Endothelial cell of umbilical vein (primary cell): ENCODE results near the gene PARN. TPM values are rescaled to one million over a fixed set of nuclear protein-coding genes. Genes with fewer than 3 reads are reported as not detected.

ENCODE experiments used
- BruUV-seq: library from RNA; stranded (reverse); fragments of 400-500 nt; replicated peaks from 2 replicates; lab custom pipeline; 2021; lab: Mats Ljungman, UMichigan
- CTCF ChIA-PET: fragments of 300-600, 350-600 bp; sonication (Branson Sonifier 250); formaldehyde crosslinking; loops from one replicate; lab custom pipeline; 2021; ENCODE audit warnings: antibody characterized with exemption, inconsistent platforms; lab: Charles Lee
- POLR2A ChIA-PET: fragments of 300-600, 350-600 bp; sonication (Branson Sonifier 250); formaldehyde crosslinking; loops from one replicate; lab custom pipeline; 2021; ENCODE audit warnings: antibody characterized with exemption, inconsistent platforms; lab: Charles Lee
- DNase-seq: peaks from one replicate; pipeline ENCODE4 v3.0.0-alpha.2; 2011; ENCODE audit warnings: low read depth, low spot score
- FAIRE-seq: peaks from 2 replicates; lab custom pipeline; 2011; peaks lifted over from hg19 to GRCh38; lab: Jason Lieb, UNC
- H2AFZ ChIP-seq: 2 replicates; pipeline ENCODE4 v1.6.0; 2012; ENCODE audit warnings: low read depth, low read length, control low read depth, inconsistent platforms
- H3K27ac ChIP-seq: 2 replicates; pipeline ENCODE4 v1.5.1; 2011; ENCODE audit warnings: low read depth, mild to moderate bottlenecking, control low read depth, low read length, moderate library complexity; ENCODE audit not compliant: insufficient read depth
- H3K27me3 ChIP-seq, 2 experiments: 2 replicates each; pipeline versions ENCODE4 v1.6.0 to v1.6.1; 2011; ENCODE audit warnings: low read length in 2 of 2, mixed read lengths in 1 of 2; ENCODE audit not compliant: control insufficient read depth in 2 of 2, insufficient read depth in 2 of 2
- H3K36me3 ChIP-seq, 2 experiments: 2 replicates in 1 of 2; 3 replicates in 1 of 2; pipeline ENCODE4 v1.5.1; 2011; ENCODE audit warnings: low read length in 2 of 2, mild to moderate bottlenecking in 1 of 2, moderate library complexity in 1 of 2; ENCODE audit not compliant: control insufficient read depth in 2 of 2, insufficient read depth in 2 of 2; ENCODE audit errors: extremely low read depth in 1 of 2
- H3K4me1 ChIP-seq: 3 replicates; pipeline ENCODE4 v1.5.1; 2011; ENCODE audit warnings: mild to moderate bottlenecking, low read length; ENCODE audit not compliant: control insufficient read depth, insufficient read depth; ENCODE audit errors: extremely low read depth
- H3K4me2 ChIP-seq: 2 replicates; pipeline ENCODE4 v1.6.1; 2011; ENCODE audit warnings: low read length, control low read depth, mixed read lengths; ENCODE audit not compliant: insufficient read depth
- H3K4me3 ChIP-seq, 3 experiments: fragments of 200-600 bp in 1 of 3; sonication (generic), shearing (Covaris generic) in 1 of 3; replicated peaks in 1 of 3; 2 replicates each; pipeline ENCODE4 v1.5.1; 2011 to 2016; ENCODE audit warnings: control low read depth in 3 of 3, low read length in 3 of 3, mild to moderate bottlenecking in 2 of 3, inconsistent platforms in 1 of 3, low read depth in 1 of 3, moderate library complexity in 1 of 3; ENCODE audit not compliant: insufficient read depth in 1 of 3
- H3K79me2 ChIP-seq: 2 replicates; pipeline ENCODE4 v1.6.0; 2012; ENCODE audit warnings: low read length, inconsistent platforms; ENCODE audit not compliant: control insufficient read depth, insufficient read depth
- H3K9ac ChIP-seq: replicated peaks from 2 replicates; pipeline ENCODE3; 2011; ENCODE audit warnings: low read length, control low read depth; ENCODE audit not compliant: insufficient read depth; ENCODE audit errors: extremely low read depth
- H3K9me1 ChIP-seq: replicated peaks from 3 replicates; pipeline ENCODE4 v1.6.0; 2011; ENCODE audit warnings: mild to moderate bottlenecking, low read length; ENCODE audit not compliant: control insufficient read depth, insufficient read depth; ENCODE audit errors: extremely low read depth
- H3K9me3 ChIP-seq: replicated peaks from 2 replicates; pipeline ENCODE4 v1.5.1; 2012; ENCODE audit warnings: low read length, inconsistent platforms; ENCODE audit not compliant: control insufficient read depth, insufficient read depth
- H4K20me1 ChIP-seq: replicated peaks from 2 replicates; pipeline ENCODE3; 2011; ENCODE audit warnings: mild to moderate bottlenecking, low read length; ENCODE audit not compliant: control insufficient read depth, insufficient read depth; ENCODE audit errors: extremely low read depth
- CTCF ChIP-seq, 2 donors: IDR thresholded peaks; 1 replicate in 1 of 2; 2 replicates in 1 of 2; pipeline ENCODE4 v1.5.1; 2011; ENCODE audit warnings: low read length in 2 of 2, mild to moderate bottlenecking in 2 of 2, moderate library complexity in 2 of 2, control low read depth in 1 of 2, inconsistent platforms in 1 of 2, low read depth in 1 of 2; ENCODE audit not compliant: insufficient read depth in 1 of 2; ENCODE audit errors: extremely low read depth in 1 of 2
- EZH2 ChIP-seq: IDR thresholded peaks from 2 replicates; pipeline ENCODE4 v1.6.1; 2012; ENCODE audit warnings: borderline replicate concordance, low read depth, mild to moderate bottlenecking, moderate library complexity, low read length, inconsistent platforms; ENCODE audit not compliant: severe bottlenecking
- FOS ChIP-seq: IDR thresholded peaks from 2 replicates; pipeline ENCODE4 v1.6.1; 2011; ENCODE audit warnings: mild to moderate bottlenecking, low read length, moderate library complexity, borderline replicate concordance; ENCODE audit not compliant: insufficient read depth
- GATA2 ChIP-seq: IDR thresholded peaks from 2 replicates; pipeline ENCODE4 v1.7.0; 2011; ENCODE audit warnings: low read depth, mild to moderate bottlenecking, moderate library complexity, mixed read lengths, low read length; ENCODE audit not compliant: insufficient read length, insufficient read depth
- JUN ChIP-seq: IDR thresholded peaks from 2 replicates; pipeline ENCODE4 v1.6.1; 2011; ENCODE audit warnings: borderline replicate concordance, low read depth; ENCODE audit not compliant: insufficient read length, insufficient read depth
- MAX ChIP-seq: IDR thresholded peaks from 2 replicates; pipeline ENCODE4 v1.6.1; 2011; ENCODE audit not compliant: insufficient read depth, insufficient read length
- MYC ChIP-seq: IDR thresholded peaks from one replicate; pipeline ENCODE4 v1.6.1; 2011; ENCODE audit warnings: mild to moderate bottlenecking, low read depth, low read length
- POLR2A ChIP-seq: IDR thresholded peaks from 2 replicates; pipeline ENCODE4 v1.6.1; 2012; ENCODE audit warnings: low read depth, mild to moderate bottlenecking, control low read depth, low read length
- POLR2AphosphoS5 ChIP-seq: IDR thresholded peaks from 2 replicates; pipeline ENCODE4 v1.6.1; 2012; ENCODE audit warnings: low read depth, mild to moderate bottlenecking, control low read depth, low read length, moderate library complexity; ENCODE audit not compliant: insufficient read depth
- dilution Hi-C: fragments of 300-500 bp; cut with MboI; formaldehyde crosslinking; loops from one replicate; pipeline ENCODE4 v1.15.0; 2019; ENCODE audit warnings: low sequenced_read_pairs; ENCODE audit not compliant: extremely low pct_ligation_motif_present
- intact Hi-C: fragments of 100-400 bp; cut with micrococcal nuclease; formaldehyde crosslinking; loops from one replicate; pipeline ENCODE4 v1.10.0; 2022
- polyA plus RNA-seq, 4 experiments: library from polyadenylated mRNA; depleted of rRNA in 3 of 4; stranded (reverse) in 3 of 4; unstranded in 1 of 4; fragments of >200 nt; gene quantifications; 2 replicates each; pipeline versions ENCODE4 v1.2.1 to v1.2.3, GENCODE V29; 2011 to 2012; ENCODE audit warnings: missing spikeins in 1 of 4
- total RNA-seq: library from RNA; stranded (reverse); gene quantifications from 2 replicates; pipeline ENCODE4 v1.2.3, GENCODE V29; 2021

Gene PARN
- total and polyA plus RNA-seq, 2 donors (not counting 3 experiments of a cell fraction or from before 2014, with no cell fraction given), result 16.9 to 24.6 TPM

GRCh38 chr16:14562691-14563491 lies 67.2 kb downstream of the PARN start:
- H3K27ac ChIP-seq, result no peak overlapping the region
- no peak overlapping the region for H3K4me2 ChIP-seq
- H3K9me1 ChIP-seq, result no peaks in the 10 kb centered on the region
- H3K4me3 ChIP-seq, result no peak overlapping the region
- POLR2A ChIA-PET, result no interaction called here
- CTCF ChIA-PET, result interaction anchor here (0.9 kb wide), 1 partner anchor 17 kb away, joined by 3 read pairs; no protein-coding TSS in a partner anchor
- H3K36me3 ChIP-seq, result no peaks in the 10 kb centered on the region
- H4K20me1 ChIP-seq, result no peaks in the 10 kb centered on the region
- BruUV-seq, result no TSS peak
- intact Hi-C loops (no loop called here), dilution Hi-C loops (no loop called here)
- no peaks in the 10 kb centered on the region for H3K27me3 ChIP-seq
- no peak for DNase-seq
- H3K79me2 ChIP-seq, result no peaks in the 10 kb centered on the region
- TF ChIP-seq GATA2 (no peak), FOS (no peak)
- H2AFZ ChIP-seq, result no peak overlapping the region
- H3K9ac ChIP-seq, result no peak overlapping the region
- no peak for FAIRE-seq
- no peaks in the 10 kb centered on the region for H3K9me3 ChIP-seq
- H3K4me1 ChIP-seq, result peaks cover 17% of the 10 kb centered on the region

GRCh38 chr16:14560523-14560922 lies 69.5 kb downstream of the PARN start:
- Histone ChIP-seq H3K27ac (no peak overlapping the region), H2AFZ (no peak overlapping the region), H3K4me1 (peaks cover 11% of the 10 kb centered on the region), H3K4me3 (no peak overlapping the region), H3K9ac (no peak overlapping the region), H3K27me3 (no peaks in the 10 kb centered on the region), H3K9me3 (no peaks in the 10 kb centered on the region), H3K4me2 (no peak overlapping the region), H4K20me1 (no peaks in the 10 kb centered on the region), H3K36me3 (no peaks in the 10 kb centered on the region), H3K79me2 (no peaks in the 10 kb centered on the region), H3K9me1 (no peaks in the 10 kb centered on the region)
- FAIRE-seq, result no peak
- DNase-seq, result no peak
- intact Hi-C loops, result no loop called here
- no peak for TF ChIP-seq JUN
- no peak for TF ChIP-seq MAX
- TF ChIP-seq FOS, result no peak
- no peak for TF ChIP-seq POLR2AphosphoS5
- TF ChIP-seq MYC, result no peak
- no peak for TF ChIP-seq CTCF (IDR thresholded peaks at IDR 0.05; ENCODE audit: extremely low read depth in 1 of 2, insufficient read depth in 1 of 2, low read depth in 1 of 2, low read length in 2 of 2)
- TF ChIP-seq EZH2, result no peak
- no peak for TF ChIP-seq GATA2
- no peak for TF ChIP-seq POLR2A
- POLR2A ChIA-PET, result no interaction called here
- BruUV-seq, result no TSS peak
- dilution Hi-C loops, result no loop called here
- CTCF ChIA-PET, result interaction anchor here (0.7 kb wide), 1 partner anchor 46 kb away, joined by 3 read pairs; no protein-coding TSS in a partner anchor
